ENCODE results near the gene PLEKHG2. TPM values are rescaled to one million over a fixed set of nuclear protein-coding genes. Genes with fewer than 3 reads are reported as not detected.

PLEKHG2 gene
- total and polyA plus RNA-seq, 9 of the 15 experiments (the other 6 are each of a cell fraction or from before 2014, with no cell fraction given) = 0.98 to 45.7 (median 9.8) TPM

GRCh38 chr19:39381910-39382611 lies 30.4 kb upstream of the PLEKHG2 start (continued):
- TF ChIP-seq CEBPB (tag; IDR thresholded peaks at IDR 0.05) (0 out of 2 replicates have a peak, but pooled peaks have one; percentile 22), CXXC5 (CRISPR knock-in tag; IDR thresholded peaks at IDR 0.05) (peak; percentile 76), TOE1 (IDR thresholded peaks at IDR 0.05; ENCODE audit: borderline replicate concordance) (no peak), TOE1 (CRISPR knock-in tag; IDR thresholded peaks at IDR 0.05; ENCODE audit: borderline replicate concordance, low read depth) (0 out of 2 replicates have a peak, but pooled peaks have one; percentile 32), TAL1 (IDR thresholded peaks at IDR 0.05) (peak; percentile 90), ZNF766 (CRISPR knock-in tag; conservative IDR thresholded peaks at IDR 0.05) (peak; percentile 84), SMARCA5 (IDR thresholded peaks at IDR 0.05) (no peak), GABPB2 (CRISPR knock-in tag; conservative IDR thresholded peaks at IDR 0.05) (no peak), PHB (CRISPR knock-in tag; IDR thresholded peaks at IDR 0.05) (no peak), HIVEP1 (CRISPR knock-in tag; IDR thresholded peaks at IDR 0.05) (no peak), ZNF354B (CRISPR knock-in tag; IDR thresholded peaks at IDR 0.05) (no peak), TAF1 (IDR thresholded peaks at IDR 0.05; ENCODE audit: control insufficient read depth, extremely low read depth, insufficient read depth, low read length, severe bottlenecking) (no peak), FOXM1 (IDR thresholded peaks at IDR 0.05; ENCODE audit: low read depth) (peak; percentile 58), FOXM1 (CRISPR knock-in tag; IDR thresholded peaks at IDR 0.05; ENCODE audit: low read depth) (no peak), RFX1 (IDR thresholded peaks at IDR 0.05) (no peak), CREB1 (IDR thresholded peaks at IDR 0.05) (peak; percentile 31; the same call in 1 of the 2 replicates), CREB1 (CRISPR knock-in tag; IDR thresholded peaks at IDR 0.05) (no peak), BDP1 (IDR thresholded peaks at IDR 0.05; ENCODE audit: insufficient read depth, insufficient read length) (no peak), HDAC2 (IDR thresholded peaks at IDR 0.05) (peak; percentile 98), MXI1 (IDR thresholded peaks at IDR 0.05; ENCODE audit: low read depth, low read length) (no peak), ZC3H8 (IDR thresholded peaks at IDR 0.05) (no peak), CREM (IDR thresholded peaks at IDR 0.05; ENCODE audit: low read depth) (peak; percentile 75), MYNN (IDR thresholded peaks at IDR 0.05) (peak; percentile 82; the same call in 1 of the 2 replicates), MYNN (CRISPR knock-in tag; IDR thresholded peaks at IDR 0.05) (no peak), ZFP1 (CRISPR knock-in tag; IDR thresholded peaks at IDR 0.05) (no peak), ZNF764 (CRISPR knock-in tag; IDR thresholded peaks at IDR 0.05; ENCODE audit: low read depth) (no peak), DPF2 (IDR thresholded peaks at IDR 0.05) (peak; percentile 89), ZBTB8A (IDR thresholded peaks at IDR 0.05; ENCODE audit: partially characterized antibody) (no peak)
- TF ChIP-seq, protein P1, sequence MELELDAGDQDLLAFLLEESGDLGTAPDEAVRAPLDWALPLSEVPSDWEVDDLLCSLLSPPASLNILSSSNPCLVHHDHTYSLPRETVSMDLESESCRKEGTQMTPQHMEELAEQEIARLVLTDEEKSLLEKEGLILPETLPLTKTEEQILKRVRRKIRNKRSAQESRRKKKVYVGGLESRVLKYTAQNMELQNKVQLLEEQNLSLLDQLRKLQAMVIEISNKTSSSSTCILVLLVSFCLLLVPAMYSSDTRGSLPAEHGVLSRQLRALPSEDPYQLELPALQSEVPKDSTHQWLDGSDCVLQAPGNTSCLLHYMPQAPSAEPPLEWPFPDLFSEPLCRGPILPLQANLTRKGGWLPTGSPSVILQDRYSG (tag; conservative IDR thresholded peaks at IDR 0.05; ENCODE audit: low read depth) = no peak; the same call in 1 of the 2 replicates
- TF ChIP-seq, protein P2, sequence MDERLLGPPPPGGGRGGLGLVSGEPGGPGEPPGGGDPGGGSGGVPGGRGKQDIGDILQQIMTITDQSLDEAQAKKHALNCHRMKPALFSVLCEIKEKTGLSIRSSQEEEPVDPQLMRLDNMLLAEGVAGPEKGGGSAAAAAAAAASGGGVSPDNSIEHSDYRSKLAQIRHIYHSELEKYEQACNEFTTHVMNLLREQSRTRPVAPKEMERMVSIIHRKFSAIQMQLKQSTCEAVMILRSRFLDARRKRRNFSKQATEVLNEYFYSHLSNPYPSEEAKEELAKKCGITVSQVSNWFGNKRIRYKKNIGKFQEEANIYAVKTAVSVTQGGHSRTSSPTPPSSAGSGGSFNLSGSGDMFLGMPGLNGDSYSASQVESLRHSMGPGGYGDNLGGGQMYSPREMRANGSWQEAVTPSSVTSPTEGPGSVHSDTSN (CRISPR knock-in tag; IDR thresholded peaks at IDR 0.05; ENCODE audit: low read depth) = no peak
- TF ChIP-seq, protein P2 (tag; conservative IDR thresholded peaks at IDR 0.05; ENCODE audit: low read depth) = peak; percentile 87
